Measurements from ENCODE around the gene DNAH17.

The DNAH17 gene, protein sequence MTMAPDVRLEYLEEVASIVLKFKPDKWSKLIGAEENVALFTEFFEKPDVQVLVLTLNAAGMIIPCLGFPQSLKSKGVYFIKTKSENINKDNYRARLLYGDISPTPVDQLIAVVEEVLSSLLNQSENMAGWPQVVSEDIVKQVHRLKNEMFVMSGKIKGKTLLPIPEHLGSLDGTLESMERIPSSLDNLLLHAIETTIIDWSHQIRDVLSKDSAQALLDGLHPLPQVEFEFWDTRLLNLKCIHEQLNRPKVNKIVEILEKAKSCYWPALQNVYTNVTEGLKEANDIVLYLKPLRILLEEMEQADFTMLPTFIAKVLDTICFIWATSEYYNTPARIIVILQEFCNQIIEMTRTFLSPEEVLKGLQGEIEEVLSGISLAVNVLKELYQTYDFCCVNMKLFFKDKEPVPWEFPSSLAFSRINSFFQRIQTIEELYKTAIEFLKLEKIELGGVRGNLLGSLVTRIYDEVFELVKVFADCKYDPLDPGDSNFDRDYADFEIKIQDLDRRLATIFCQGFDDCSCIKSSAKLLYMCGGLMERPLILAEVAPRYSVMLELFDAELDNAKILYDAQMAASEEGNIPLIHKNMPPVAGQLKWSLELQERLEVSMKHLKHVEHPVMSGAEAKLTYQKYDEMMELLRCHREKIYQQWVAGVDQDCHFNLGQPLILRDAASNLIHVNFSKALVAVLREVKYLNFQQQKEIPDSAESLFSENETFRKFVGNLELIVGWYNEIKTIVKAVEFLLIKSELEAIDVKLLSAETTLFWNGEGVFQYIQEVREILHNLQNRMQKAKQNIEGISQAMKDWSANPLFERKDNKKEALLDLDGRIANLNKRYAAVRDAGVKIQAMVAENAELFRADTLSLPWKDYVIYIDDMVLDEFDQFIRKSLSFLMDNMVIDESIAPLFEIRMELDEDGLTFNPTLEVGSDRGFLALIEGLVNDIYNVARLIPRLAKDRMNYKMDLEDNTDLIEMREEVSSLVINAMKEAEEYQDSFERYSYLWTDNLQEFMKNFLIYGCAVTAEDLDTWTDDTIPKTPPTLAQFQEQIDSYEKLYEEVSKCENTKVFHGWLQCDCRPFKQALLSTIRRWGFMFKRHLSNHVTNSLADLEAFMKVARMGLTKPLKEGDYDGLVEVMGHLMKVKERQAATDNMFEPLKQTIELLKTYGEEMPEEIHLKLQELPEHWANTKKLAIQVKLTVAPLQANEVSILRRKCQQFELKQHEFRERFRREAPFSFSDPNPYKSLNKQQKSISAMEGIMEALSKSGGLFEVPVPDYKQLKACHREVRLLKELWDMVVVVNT (N-terminal part only)

DNA sequence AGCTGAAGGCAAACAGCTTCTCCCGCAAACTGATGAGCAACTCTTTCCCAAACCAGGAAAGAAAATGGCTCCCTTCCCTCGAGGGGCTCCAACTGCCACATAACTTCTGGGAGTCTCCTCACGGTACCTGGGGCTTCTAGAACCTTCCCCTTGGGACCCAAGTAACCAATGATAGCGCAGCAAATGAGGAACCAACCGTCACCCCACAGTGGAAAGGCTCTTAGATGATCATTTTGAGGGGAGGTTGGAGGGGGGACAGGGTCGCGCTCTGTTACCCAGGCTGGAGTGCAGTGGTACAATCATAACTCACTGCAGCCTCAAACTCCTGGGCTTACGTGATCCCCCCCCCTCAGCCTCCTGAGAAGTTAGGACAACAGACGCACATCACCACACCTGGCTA lies at the start of gene DNAH17:
TSS of gene DNAH17 (minus strand) at position 101 of the 400 bp plus-strand sequence. CDS start 2,339 bp downstream, outside the sequence.
- no peak for DNase-seq (ENCODE audit: low read depth, low spot score)

GRCh38 chr17:78624324-78625151 lies 47.3 kb upstream of the DNAH17 start:
- DNase-seq (ENCODE audit: low read depth, low spot score), result no peak

- DNase-seq (ENCODE audit: low read depth, low spot score), result no peak
Observed at GRCh38 chr17:78623541-78623940, 46.3 kb upstream of the DNAH17 start.

- DNase-seq (ENCODE audit: low read depth, low spot score), result no peak
Observed at GRCh38 chr17:78622491-78623265, 45.5 kb upstream of the DNAH17 start.

- no peak for DNase-seq (ENCODE audit: low read depth, low spot score)
Observed at GRCh38 chr17:78621720-78622490, 44.7 kb upstream of the DNAH17 start.

DNA sequence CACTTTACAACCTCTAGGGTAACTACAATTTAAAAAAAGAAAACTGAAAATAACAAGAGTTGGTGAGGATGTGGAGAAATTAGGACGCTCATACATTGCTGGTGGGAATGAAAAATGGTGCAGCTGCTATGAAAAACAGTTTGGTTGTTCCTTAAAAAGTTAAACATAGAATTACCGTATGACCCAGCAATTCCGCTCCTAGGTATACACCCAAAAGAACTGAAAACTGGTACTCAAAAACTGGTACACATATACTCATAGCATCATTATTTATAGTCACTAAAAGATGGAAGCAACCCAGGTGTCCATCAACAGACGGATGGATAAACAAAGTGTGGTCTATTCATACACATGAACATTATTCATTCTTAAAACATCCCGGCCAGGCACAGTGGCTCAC lies 42.9 kb upstream of the DNAH17 start:
- no peak for DNase-seq (ENCODE audit: low read depth, low spot score)

DNA sequence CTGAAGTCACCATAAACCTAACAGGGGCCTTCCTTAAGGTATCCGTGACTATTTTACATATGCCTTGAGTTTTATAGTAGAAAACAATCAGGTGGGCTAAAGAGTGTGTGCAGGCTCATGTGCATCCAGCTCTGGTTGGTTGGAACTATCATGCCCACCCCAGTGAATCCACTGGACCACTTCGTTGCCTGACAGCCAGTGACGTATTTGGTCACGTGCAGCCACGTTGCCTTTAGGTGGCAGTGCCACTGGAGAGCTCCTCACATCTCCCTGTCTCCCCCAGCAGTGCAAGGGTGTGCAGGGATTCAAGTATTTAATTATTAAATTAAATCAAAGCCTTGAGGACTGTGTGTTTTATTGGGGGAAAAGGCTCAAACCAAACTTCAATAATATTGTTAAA lies 42.1 kb upstream of the DNAH17 start:
- no peak for DNase-seq (ENCODE audit: low read depth, low spot score)

DNA sequence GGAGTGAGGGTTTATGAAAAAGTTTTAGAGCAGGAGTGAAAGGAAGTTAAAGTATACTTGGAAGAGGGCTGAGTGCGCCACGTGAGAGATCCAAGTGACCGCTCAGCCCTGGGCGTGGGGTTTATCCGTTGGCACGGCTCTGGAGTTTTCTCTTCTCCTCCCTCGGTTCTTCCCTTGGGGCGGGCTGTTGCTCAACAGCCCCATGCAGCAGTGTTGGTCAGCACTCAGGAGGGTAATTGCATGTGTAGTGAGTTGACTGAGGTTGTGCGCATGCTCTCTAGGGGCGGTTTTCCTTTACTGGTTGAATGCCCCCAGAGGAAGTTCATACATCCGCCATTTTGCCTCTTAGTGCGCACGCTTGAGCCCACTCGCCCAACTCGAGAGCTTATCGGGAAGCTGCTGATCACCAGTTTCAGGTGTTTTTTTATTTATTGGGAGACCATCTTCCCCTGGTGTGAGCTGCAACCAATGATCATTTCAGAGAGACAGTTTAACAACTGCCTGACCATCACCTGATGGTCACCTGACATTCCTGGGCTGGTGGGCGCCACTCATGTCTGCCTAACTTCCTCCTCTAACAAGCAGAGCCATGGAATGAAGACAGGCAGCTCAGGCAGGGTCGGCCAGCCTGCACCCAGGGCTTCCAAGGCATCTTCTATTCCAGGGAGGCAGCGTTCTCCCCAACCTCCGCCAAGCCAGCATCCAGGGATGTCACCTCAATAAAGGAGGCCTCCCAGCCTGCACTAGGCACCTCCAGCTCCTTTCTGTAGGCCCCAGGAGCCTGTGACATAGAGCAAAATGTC lies 41.3 kb upstream of the DNAH17 start:
- no peak for DNase-seq (ENCODE audit: low read depth, low spot score)

GRCh38 chr17:78617511-78618061 lies 40.4 kb upstream of the DNAH17 start:
- no peak for DNase-seq (ENCODE audit: low read depth, low spot score)

- no peak for DNase-seq (ENCODE audit: low read depth, low spot score)
Observed at GRCh38 chr17:78616946-78617345, 39.8 kb upstream of the DNAH17 start.

DNA sequence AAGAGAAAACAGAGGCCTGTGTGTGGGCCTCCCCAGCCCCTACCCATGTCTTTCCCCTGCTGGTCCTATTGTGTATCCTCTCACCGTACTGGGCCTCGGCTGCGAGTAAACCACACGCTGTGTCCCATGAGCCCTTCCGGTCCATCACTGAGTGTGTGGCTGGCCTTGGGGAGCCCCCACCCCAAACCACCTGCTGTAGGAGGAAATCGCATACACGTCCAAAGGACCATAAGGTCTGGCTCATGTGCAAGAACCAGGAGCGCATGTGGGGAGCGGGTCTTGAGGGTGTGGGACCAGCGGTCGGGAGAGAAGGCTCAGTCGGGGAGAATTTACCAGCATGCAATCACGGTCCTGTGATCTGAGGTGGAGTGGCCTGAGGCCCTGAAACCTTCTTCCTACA lies 38.4 kb upstream of the DNAH17 start:
- DNase-seq (ENCODE audit: low read depth, low spot score), result no peak

DNA sequence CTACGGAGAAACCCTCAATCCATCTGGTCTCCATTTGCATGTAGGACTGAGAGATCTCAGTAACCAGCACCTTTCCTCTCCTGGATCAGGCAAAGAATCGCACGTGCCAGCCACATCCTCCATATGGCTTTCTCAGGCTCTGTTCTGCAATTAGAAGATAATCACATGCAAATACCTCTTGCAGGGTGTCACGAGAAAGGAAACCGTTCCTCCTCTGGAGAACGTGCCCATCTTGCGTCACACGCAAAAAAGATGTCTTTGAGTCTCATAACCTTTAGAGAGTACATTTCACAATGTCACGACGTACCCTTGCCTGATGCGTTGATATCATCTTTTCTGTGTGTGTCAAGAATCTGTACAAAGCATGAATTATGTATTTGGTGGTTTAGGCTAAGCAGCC lies 36.2 kb upstream of the DNAH17 start:
- no peak for DNase-seq (ENCODE audit: low read depth, low spot score)

- DNase-seq (ENCODE audit: low read depth, low spot score), result no peak
Observed at GRCh38 chr17:78611607-78612006, 34.4 kb upstream of the DNAH17 start.

- DNase-seq (ENCODE audit: low read depth, low spot score), result no peak
Observed at GRCh38 chr17:78610951-78611511, 33.8 kb upstream of the DNAH17 start.

GRCh38 chr17:78609191-78609641 lies 32.0 kb upstream of the DNAH17 start:
- no peak for DNase-seq (ENCODE audit: low read depth, low spot score)

GRCh38 chr17:78608804-78609186 lies 31.6 kb upstream of the DNAH17 start:
- DNase-seq (ENCODE audit: low read depth, low spot score), result no peak

- no peak for DNase-seq (ENCODE audit: low read depth, low spot score)
Observed at GRCh38 chr17:78608122-78608803, 31.1 kb upstream of the DNAH17 start.

Measured in activated naive CD8-positive, alpha-beta T cell treated with anti-CD3 and anti-CD28 coated beads, Interleukin-2, amount 50 U/mL, for 16 hours (primary cell).